ENCODE data around the gene PDE7B.

PDE7B gene

DNA sequence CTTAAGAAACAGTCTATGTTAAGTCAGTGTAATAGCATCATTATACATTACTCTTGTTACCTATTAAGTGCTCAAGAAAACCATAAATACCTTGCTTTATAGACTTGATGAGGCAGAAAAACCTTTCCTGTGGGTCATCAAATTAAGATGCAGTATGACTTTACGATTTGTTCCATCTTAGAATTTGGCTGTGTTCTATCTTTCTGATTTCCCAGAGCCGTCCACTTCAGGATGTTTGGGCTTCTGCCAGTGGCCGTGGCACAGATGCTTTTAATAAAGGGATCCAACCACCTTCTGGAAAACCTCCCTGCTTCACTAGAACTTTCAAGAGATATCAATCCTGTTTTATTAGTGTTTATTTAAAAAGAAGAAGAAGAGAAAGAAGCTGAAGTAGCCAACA is 71.2 kb downstream of the PDE7B start:
- TF ChIP-seq, protein P1, sequence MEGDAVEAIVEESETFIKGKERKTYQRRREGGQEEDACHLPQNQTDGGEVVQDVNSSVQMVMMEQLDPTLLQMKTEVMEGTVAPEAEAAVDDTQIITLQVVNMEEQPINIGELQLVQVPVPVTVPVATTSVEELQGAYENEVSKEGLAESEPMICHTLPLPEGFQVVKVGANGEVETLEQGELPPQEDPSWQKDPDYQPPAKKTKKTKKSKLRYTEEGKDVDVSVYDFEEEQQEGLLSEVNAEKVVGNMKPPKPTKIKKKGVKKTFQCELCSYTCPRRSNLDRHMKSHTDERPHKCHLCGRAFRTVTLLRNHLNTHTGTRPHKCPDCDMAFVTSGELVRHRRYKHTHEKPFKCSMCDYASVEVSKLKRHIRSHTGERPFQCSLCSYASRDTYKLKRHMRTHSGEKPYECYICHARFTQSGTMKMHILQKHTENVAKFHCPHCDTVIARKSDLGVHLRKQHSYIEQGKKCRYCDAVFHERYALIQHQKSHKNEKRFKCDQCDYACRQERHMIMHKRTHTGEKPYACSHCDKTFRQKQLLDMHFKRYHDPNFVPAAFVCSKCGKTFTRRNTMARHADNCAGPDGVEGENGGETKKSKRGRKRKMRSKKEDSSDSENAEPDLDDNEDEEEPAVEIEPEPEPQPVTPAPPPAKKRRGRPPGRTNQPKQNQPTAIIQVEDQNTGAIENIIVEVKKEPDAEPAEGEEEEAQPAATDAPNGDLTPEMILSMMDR (IDR thresholded peaks at IDR 0.05; ENCODE audit: low read depth, low read length) = no peak
- H3K4me3 ChIP-seq (ENCODE audit: low read depth, low read length) = no peak overlapping the region

DNA sequence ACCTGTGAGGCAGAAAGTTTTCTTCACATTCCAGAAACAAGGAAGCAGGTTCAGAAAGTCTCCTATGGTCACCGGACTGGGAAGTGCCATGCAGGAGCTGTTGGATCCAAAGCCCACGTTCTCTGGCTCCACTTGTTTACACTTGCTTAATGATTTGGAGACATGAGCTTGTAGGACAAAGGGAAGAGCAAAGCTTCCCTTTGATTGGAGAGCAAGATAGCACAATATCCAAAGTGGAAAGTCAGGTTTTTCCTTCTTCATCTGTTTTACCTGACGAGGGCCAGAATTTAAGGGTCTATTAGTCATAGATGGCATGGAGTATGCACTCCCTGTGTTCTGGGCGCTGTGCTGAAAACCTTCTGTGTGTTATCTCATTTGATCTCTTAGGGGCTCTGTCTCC is 81.2 kb downstream of the PDE7B start:
- TF ChIP-seq, protein P1 (IDR thresholded peaks at IDR 0.05; ENCODE audit: low read depth, low read length) = no peak
- H3K4me3 ChIP-seq (ENCODE audit: low read depth, low read length) = no peak overlapping the region

DNA sequence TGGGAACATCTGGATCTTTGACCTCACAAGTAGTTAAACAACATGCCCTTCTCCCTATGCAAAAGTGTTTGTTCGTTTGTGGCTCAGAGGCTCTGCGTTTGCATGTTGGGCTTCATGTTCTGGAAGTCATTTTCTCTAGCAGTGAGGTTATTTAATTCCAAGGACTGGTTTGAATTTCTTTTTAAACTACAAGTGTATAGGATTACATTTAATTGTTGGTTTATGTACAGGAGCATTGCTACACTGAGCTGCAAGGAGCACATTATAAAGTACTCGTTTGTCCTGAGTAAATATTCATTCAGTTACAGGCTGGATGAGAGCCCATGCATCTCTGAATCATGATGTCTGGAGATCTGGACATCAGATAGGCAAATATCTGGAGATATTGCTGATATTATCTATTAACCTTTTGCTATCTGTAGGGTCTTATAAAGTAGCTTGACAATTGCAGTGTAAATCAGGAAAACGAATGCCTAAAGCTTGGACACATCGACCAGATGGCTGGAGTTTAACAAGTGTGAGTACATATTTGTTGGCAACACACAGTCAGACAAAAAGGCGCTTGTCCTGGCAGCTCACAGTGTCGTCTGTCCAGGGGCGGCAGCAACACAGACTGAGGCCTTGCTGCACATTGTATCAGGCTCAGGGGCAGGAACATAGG is 84.6 kb downstream of the PDE7B start:
- TF ChIP-seq, protein P1 (IDR thresholded peaks at IDR 0.05; ENCODE audit: low read depth, low read length) = no peak

DNA sequence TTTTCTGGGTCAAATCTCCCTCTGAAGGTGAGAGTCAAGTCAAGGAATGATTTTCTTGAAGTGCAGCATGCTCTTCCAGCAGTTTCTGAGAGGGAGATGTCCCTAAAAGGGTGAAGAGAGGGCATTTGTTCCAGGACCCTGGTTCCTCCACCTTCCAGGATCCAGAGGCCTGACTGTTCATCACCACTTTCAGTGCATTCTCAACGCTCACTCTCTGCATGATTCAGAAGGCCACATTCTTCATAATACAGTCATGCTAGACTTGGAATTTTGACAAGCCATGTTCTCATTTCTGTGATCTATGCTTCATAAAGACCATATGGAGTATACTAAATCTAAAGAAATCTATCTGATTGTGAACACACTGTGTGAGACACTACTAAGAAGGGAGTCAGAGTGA is 85.1 kb downstream of the PDE7B start:
- H3K4me3 ChIP-seq (ENCODE audit: low read depth, low read length) = no peak overlapping the region
- TF ChIP-seq, protein P1 (IDR thresholded peaks at IDR 0.05; ENCODE audit: low read depth, low read length) = no peak

More for the DNA sequence above, 84.6 kb downstream of the PDE7B start:
- H3K4me3 ChIP-seq (ENCODE audit: low read depth, low read length) = no peak overlapping the region

DNA sequence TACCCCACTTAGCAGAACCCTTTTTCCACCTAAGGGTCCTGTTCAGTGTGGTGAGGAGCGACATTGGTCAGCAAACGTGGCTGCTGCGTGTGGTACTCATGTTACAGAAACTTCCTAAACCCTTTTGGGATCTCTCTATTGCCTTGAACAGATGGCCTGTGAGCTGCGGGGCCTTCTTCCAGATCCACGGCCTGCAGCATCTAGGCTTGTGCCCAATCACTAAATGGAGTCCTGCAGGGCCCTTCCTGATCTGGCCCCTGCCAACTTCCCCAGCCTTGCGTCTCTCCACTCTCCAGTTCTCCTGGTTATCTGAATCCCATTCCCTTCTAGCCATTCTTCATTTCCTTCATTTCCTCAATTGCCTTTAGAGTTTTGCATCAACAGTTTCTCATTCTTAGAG is 85.6 kb downstream of the PDE7B start:
- TF ChIP-seq, protein P1 (IDR thresholded peaks at IDR 0.05; ENCODE audit: low read depth, low read length) = no peak
- H3K4me3 ChIP-seq (ENCODE audit: low read depth, low read length) = no peak overlapping the region

DNA sequence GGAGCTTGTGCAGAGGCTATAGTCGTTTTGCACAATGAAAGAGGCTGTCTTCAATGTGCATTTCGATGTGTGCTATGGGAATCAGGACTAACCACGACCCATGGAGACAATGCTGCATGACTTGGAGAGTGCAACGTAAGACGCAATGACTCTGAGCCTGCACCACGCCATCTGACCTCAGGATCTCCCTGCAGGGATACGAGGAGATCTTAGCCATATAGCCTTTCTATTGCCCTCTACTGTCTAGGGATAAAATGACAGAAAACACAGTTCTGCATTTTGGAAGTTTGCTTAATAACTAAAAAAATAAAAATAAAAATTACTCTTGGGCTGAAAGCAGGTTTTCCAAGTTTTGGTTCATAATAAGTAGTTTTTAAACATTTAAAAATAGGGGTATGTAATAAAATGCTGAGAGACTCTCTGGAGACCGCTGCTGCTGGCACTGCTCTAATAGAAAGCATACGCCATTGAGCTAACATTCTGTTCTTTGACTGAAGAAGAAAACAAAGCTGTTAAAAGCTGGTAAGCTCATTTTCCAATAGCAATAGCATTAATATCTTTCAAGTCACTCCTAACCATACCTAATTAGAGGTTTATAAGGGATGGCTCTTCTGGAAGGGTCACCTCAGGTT is 87.2 kb downstream of the PDE7B start:
- H3K4me3 ChIP-seq (ENCODE audit: low read depth, low read length) = no peak overlapping the region
- TF ChIP-seq, protein P1 (IDR thresholded peaks at IDR 0.05; ENCODE audit: low read depth, low read length) = peak; percentile 12; the same call in 1 of the 2 replicates

DNA sequence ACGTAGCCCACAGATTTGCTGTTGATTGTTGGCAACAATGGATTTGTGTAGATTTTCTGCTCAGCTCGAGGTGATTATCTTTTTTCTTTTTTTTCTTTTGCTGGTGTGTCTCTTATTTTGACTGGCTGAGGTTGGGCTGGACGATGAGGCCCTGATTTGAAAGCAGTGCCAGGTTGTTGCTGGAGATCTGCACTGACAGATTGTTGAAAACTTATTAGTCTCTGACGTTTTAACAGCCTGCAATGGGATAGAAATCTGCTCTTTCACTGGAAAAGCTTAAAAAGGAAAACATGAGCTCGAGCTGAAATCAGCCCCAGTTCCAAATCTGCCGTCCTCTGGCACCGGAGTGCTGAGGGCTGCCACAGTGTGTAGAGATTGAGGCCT is 87.7 kb downstream of the PDE7B start:
- no peak overlapping the region for H3K4me3 ChIP-seq (ENCODE audit: low read depth, low read length)

More for the DNA sequence above, 87.7 kb downstream of the PDE7B start:
- TF ChIP-seq, protein P1 (IDR thresholded peaks at IDR 0.05; ENCODE audit: low read depth, low read length) = no peak
